Brain microvascular endothelial cell (primary cell): ENCODE measurements around the gene C12orf76.
"Not testable (repeated sequence)": the region's sequence is repeated elsewhere in the genome, so short reads cannot be mapped to it uniquely, and the experiment has no call there.

Experiments used
- DNase-seq: peaks from one replicate; pipeline ENCODE4 v3.0.0-alpha.2; 2020
- H3K27ac ChIP-seq: fragments of 250-450 bp; sonication (Bioruptor Pico); 2 replicates; pipeline ENCODE4 v1.5.1; 2020; ENCODE audit warnings: mild to moderate bottlenecking, moderate library complexity
- H3K27me3 ChIP-seq: fragments of 250-450 bp; sonication (Bioruptor Pico); replicated peaks from 2 replicates; pipeline ENCODE4 v1.5.1; 2020; ENCODE audit warnings: mild to moderate bottlenecking
- H3K36me3 ChIP-seq: fragments of 250-450 bp; sonication (Bioruptor Pico); replicated peaks from 2 replicates; pipeline ENCODE4 v1.5.1; 2020; ENCODE audit warnings: mild to moderate bottlenecking
- H3K4me3 ChIP-seq: 2 replicates; pipeline ENCODE4 v1.5.1; 2011; ENCODE audit warnings: low read depth, mild to moderate bottlenecking, control low read depth, low read length, moderate library complexity
- CTCF ChIP-seq: IDR thresholded peaks from 2 replicates; pipeline ENCODE4 v1.5.1; 2011; ENCODE audit warnings: low read depth, mild to moderate bottlenecking, moderate library complexity, low read length, control low read depth, inconsistent platforms; ENCODE audit errors: missing control alignments
- in situ Hi-C: cut with HindIII; loops from 2 replicates; pipeline ENCODE4 v1.10.0; 2017; ENCODE audit warnings: low sequenced_read_pairs, low pct_ligation_motif_present

The C12orf76 gene

GRCh38 chr12:110012659-110013058, 35.7 kb downstream of the C12orf76 start:
- Histone ChIP-seq H3K36me3 (peaks cover 8% of the 10 kb centered on the region), H3K4me3 (no peak overlapping the region), H3K27ac (no peak overlapping the region), H3K27me3 (no peaks in the 10 kb centered on the region)
- no peak for DNase-seq
- in situ Hi-C loops: no loop called here
- no peak for TF ChIP-seq CTCF

- DNase-seq: no peak
Observed at GRCh38 chr12:110012137-110012536, 36.2 kb downstream of the C12orf76 start.

GRCh38 chr12:110010853-110011723, 37.2 kb downstream of the C12orf76 start:
- Histone ChIP-seq H3K36me3 (peaks cover 8% of the 10 kb centered on the region), H3K27me3 (no peaks in the 10 kb centered on the region), H3K27ac (no peak overlapping the region), H3K4me3 (no peak overlapping the region)
- DNase-seq: no peak
- no peak for TF ChIP-seq CTCF
- in situ Hi-C loops: no loop called here

More at GRCh38 chr12:110012137-110012536, 36.2 kb downstream of the C12orf76 start:
- Histone ChIP-seq H3K4me3 (no peak overlapping the region), H3K27me3 (no peaks in the 10 kb centered on the region), H3K36me3 (peaks cover 8% of the 10 kb centered on the region), H3K27ac (no peak overlapping the region)
- no peak for TF ChIP-seq CTCF
- in situ Hi-C loops: no loop called here

GRCh38 chr12:110008681-110009398, 39.5 kb downstream of the C12orf76 start:
- in situ Hi-C loops, H3K36me3 ChIP-seq: not testable (repeated sequence)

GRCh38 chr12:110007881-110008280, 40.4 kb downstream of the C12orf76 start:
- no peak for DNase-seq
- peaks cover 5% of the 10 kb centered on the region for H3K36me3 ChIP-seq
- H3K4me3 ChIP-seq: no peak overlapping the region
- H3K27me3 ChIP-seq: no peaks in the 10 kb centered on the region
- H3K27ac ChIP-seq: no peak overlapping the region
- in situ Hi-C loops: no loop called here
- no peak for TF ChIP-seq CTCF

More at GRCh38 chr12:110008681-110009398, 39.5 kb downstream of the C12orf76 start:
- not testable (repeated sequence) for H3K4me3 ChIP-seq, DNase-seq, H3K27ac ChIP-seq, H3K27me3 ChIP-seq

- Histone ChIP-seq H3K36me3 (peaks cover 5% of the 10 kb centered on the region), H3K4me3 (no peak overlapping the region), H3K27ac (no peak overlapping the region), H3K27me3 (no peaks in the 10 kb centered on the region)
- no peak for TF ChIP-seq CTCF
- in situ Hi-C loops: no loop called here
- DNase-seq: no peak
Observed at GRCh38 chr12:110006115-110006514, 42.2 kb downstream of the C12orf76 start.
